ENCODE data around the gene PPARG.

- TF ChIP-seq, protein P1, sequence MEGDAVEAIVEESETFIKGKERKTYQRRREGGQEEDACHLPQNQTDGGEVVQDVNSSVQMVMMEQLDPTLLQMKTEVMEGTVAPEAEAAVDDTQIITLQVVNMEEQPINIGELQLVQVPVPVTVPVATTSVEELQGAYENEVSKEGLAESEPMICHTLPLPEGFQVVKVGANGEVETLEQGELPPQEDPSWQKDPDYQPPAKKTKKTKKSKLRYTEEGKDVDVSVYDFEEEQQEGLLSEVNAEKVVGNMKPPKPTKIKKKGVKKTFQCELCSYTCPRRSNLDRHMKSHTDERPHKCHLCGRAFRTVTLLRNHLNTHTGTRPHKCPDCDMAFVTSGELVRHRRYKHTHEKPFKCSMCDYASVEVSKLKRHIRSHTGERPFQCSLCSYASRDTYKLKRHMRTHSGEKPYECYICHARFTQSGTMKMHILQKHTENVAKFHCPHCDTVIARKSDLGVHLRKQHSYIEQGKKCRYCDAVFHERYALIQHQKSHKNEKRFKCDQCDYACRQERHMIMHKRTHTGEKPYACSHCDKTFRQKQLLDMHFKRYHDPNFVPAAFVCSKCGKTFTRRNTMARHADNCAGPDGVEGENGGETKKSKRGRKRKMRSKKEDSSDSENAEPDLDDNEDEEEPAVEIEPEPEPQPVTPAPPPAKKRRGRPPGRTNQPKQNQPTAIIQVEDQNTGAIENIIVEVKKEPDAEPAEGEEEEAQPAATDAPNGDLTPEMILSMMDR (IDR thresholded peaks at IDR 0.05): no peak
- no peak for TF ChIP-seq EP300 (IDR thresholded peaks at IDR 0.05)
Measured at GRCh38 chr3:12286504-12286903, 2.4 kb upstream of the PPARG start.
